HG03558 (cell line): Measurements from ENCODE around the gene NGLY1.

ENCODE experiments used
- ATAC-seq: cut with Tn5 transposase; IDR thresholded peaks from one replicate; pipeline ENCODE4 v1.9.1; 2021; ENCODE audit warnings: moderate number of reproducible peaks; ENCODE audit not compliant: unreplicated experiment; ENCODE audit errors: extremely low read depth

NGLY1 gene, protein sequence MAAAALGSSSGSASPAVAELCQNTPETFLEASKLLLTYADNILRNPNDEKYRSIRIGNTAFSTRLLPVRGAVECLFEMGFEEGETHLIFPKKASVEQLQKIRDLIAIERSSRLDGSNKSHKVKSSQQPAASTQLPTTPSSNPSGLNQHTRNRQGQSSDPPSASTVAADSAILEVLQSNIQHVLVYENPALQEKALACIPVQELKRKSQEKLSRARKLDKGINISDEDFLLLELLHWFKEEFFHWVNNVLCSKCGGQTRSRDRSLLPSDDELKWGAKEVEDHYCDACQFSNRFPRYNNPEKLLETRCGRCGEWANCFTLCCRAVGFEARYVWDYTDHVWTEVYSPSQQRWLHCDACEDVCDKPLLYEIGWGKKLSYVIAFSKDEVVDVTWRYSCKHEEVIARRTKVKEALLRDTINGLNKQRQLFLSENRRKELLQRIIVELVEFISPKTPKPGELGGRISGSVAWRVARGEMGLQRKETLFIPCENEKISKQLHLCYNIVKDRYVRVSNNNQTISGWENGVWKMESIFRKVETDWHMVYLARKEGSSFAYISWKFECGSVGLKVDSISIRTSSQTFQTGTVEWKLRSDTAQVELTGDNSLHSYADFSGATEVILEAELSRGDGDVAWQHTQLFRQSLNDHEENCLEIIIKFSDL

DNA sequence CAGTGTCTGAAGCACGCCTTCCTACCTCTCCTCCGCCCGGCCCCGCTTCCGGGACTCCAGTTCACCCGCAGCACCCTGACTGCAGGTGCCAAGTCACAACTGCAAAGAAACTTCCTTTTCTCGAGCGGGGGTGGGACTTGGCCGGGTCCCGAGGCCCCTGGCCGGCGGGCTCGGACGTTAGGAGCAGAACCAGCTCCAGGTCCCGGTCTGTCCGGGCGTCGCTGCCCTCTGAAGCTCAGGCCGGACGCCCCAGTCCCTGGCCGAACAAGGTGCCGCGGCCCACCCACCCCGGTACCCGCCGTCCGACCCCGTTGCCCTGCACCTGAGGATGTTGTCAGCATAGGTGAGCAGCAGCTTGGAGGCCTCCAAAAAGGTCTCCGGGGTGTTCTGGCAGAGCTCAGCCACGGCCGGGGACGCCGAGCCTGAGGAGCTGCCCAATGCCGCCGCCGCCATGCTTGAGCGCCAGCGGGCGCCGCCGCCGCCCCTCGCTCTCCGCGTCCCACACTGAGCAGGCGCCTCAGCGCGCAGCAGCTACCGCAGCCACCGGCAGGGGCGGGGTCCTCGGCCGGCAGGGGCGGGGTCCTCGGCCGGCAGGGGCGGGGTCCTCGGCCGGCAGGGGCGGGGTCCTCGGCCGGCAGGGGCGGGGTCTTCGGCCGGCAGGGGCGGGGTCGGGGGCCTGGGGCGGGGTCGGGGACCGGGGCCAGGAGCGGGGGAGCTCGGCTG lies at the start of gene NGLY1:
Gene NGLY1, minus strand, starts transcription at position 506 of the 723 bp plus-strand sequence. Its CDS starts 53 bp downstream, at position 453.
- peak; percentile 49 for ATAC-seq

DNA sequence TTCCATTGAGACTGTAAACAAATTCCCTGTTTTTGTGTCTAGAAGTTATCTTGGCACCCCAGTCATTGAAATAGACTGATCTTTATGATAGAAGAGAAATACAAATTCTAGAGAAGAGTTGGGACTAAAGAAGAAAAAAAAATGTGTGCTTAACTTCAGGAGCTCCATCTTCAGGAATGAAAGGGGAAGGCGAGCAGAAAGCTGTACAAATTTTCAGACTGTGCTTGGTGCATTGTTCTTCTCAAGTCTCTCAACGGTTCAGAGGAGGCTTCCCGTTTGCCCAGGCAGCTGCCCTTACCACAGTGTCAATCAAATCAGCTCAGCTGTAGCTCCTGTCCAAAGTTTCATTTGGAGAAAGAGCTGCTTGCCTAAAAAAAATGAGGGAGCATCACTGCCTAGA lies 48.3 kb upstream of the NGLY1 start:
- no peak for ATAC-seq

DNA sequence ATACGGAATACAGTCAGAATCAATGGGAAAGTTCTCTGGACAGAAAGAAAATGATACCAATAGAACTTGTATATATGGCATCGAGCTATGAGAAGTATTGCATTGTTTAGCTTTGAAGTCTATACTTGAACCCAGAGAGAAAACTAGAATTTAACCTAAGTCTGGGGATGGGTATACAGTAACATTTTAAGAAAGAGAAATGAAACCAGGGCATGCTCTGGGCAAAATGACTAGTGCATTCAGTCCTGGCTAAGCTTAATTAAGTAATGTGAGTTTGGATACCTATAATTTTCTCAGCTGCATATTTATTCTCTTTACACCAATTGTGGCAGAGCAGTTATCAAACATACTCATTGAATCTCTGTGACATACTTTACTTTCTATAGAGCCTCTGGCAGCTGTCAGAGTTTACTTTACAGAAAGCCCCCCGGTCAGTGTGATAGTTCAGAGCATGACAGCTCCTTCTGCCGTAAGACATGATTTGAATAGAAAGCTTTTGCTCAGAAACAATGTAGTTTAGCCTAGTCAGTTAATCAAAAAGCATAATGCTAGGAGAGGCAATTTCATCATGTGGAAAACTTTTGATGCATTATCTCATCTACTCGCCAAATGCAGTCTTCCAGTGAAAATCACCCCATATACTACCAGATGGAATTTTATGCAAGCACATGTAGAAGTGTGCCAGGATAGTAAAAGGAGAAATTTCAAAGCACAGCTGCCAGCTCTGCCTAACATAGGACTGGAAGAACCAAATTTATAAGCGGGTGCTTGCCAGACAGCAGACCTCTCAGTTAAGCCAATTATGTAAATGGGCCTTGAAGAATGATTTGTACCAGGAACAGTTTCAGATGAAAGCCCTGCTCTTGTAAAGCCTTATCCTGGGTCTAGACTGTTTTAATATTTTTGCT lies 47.4 kb upstream of the NGLY1 start:
- ATAC-seq = no peak

DNA sequence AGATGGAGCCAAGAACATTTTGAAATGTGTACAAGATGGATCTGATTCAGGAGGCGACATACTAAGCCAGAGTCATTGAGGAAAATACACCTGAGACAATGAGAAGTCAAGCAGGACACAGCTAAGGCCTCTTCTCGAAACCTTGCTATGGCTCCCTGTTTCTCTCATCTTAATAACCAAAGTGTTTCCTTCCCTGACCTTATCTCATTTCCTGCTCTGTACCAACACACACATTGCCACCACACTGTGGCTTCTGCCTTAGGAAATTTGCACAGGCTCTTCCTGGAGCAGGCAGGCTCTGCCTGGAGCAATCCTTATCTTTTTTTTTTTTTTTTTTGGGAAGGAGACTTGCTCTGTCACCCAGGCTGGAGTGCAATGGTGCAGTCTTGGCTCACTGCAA lies 43.3 kb upstream of the NGLY1 start:
- no peak for ATAC-seq

DNA sequence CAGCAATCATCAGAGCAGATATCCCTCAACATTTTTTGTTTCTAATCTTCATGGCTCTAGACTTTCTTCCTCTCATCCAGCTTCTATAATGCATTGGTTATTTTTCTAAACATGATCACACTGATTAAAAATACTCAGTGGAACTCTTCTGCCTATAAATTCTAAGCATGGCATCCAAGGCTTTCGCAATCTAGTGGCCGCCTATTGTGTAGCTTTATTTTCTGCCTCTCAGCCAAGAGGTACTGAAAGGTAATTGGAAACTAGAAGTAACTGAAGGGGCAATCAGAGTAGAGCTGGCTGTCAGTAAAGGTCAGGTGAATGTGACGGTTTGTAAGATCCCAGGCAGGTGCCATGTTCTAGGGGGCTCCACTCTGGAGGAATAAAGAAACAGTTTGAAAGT lies 40.1 kb upstream of the NGLY1 start:
- no peak for ATAC-seq

DNA sequence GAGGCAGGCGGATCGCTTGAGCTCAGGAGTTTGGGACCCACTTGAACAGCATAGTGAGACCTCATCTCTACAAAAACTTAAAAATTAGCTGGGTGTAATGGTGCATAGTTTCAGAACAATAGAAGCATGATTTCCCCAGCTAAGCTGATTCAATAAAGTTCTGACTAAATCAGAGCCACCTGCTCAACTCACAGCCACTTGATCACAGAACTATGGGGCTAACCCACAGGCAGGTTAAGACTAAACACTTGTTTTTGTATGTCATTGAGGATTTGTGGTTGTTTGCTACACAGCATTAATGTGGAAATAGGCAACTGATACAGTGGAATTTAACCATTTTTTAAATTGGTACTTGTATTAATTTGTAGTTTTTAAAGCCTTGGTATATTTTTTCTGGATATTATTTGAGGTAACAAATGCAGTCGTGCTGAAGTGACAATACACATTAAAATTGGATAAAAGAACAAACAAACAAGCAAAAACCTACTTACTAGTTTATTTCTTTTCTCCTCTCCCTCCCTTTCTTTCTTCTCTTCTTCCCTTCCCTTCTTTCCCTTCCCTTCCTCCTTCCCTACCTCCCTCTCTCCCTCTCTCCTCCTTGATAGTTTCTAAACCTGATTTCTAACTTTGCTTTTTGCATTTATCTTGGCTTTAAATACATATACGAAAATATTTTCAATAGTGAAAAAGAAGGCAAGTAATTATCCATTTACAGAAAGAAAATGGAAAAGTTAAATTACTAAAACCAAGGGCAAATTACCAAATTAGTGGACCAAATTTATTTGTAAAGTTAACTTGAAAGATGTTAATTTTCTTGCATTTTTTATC lies 38.7 kb upstream of the NGLY1 start:
- ATAC-seq = no peak

DNA sequence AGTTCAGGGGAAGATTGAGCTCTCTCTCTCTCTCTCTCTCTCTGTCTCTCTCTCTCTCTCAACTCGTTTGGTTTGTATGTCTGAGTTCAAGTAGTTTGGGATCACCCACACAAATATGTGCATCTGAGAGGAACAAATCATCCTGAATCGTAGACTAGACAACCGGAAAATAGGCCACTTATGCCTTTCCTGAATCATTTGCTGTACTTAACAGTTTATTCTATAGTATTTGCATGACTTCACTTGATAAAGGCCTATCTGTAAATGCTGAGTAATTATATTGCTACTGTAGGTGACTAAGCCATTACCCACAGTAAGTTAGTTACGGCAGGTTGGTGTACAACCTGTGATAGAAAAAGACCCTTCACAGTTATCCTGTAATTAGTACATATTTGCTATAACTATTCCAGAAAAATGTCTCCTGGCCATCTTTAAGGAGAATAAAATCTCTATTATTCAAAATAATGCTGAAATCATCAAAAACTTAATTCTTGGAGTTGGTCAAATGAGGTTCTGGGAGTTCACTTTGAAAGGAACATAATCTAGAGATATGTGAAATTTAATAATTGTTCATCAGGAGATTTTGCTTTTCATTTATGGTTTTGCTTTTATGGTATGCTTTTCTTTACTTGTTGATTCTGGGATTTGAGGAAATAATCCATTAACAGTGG lies 37.7 kb upstream of the NGLY1 start:
- ATAC-seq = no peak

DNA sequence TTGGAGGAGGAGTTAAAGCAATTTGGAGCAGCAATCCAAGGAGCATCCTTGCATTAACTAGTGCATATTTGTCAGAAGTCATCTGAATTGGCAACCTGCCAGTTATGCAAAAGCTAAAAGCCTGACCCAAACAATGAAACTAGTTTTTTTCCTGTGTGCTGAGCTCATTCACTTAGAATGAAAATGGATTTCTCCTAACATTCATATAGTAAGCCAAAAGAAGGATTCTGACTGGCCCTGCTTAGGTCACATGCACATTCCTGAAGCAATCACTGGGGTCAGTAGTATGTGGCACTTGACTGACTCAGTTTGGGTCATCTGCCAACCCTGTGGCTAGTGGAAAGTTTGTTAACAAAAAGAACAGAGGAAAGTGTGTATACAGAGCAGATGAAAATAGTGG lies 37.1 kb upstream of the NGLY1 start:
- ATAC-seq = no peak

DNA sequence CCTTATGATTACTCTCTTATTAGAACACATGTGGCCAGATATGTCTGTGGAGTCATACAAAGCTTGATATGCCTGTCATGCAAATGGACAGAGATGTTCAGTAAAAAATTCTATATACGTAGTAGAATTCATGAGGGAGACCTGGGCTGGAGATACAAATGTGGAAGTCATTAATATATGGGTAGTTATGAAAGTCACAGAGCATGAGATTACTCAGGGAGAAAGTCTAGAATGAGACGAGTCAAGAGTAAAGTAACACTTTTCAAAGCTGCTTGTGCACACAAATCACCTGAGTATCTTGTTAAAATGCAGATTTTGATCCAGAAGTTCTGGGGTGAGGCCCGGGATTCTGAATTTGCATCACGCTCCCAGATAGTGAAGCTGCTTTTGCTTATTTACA lies 35.1 kb upstream of the NGLY1 start:
- no peak for ATAC-seq

DNA sequence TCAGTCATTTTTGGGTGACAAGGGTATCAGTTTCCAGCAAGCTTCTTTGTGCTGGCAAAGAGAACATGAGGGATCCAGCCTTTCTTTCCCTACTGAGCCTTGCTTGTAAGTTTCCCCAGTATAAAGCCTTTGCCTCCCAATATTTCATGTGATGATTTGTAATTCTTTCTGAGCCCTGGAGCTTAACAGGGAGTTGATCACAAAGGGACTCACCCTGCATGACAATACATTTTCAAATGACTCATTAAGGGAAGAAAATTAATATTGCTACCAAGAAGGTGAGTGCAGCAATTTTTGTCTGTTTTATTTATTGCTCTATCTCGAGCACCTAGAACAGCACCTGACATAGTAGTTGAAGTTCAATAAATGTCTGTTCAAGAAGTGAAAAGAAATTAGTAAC lies 34.4 kb upstream of the NGLY1 start:
- no peak for ATAC-seq

DNA sequence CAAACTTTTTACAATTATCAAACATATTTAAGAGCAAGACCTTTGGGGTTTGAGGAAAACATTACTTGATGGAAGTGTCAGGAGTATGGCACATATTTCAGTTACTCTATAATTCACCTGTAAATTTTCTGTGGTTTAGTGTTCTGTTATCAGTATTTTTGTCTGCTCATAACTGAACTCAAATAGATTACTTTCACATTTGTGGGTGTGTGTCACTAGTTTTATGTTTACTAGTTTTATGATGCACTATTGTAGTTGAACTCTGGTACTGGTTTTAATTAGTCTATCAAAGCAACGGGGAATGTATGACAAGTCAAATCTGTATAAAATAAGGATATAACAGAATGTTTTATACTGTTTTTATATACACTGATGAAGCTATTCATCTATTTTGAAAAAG lies 33.9 kb upstream of the NGLY1 start:
- peak; percentile 39 for ATAC-seq

DNA sequence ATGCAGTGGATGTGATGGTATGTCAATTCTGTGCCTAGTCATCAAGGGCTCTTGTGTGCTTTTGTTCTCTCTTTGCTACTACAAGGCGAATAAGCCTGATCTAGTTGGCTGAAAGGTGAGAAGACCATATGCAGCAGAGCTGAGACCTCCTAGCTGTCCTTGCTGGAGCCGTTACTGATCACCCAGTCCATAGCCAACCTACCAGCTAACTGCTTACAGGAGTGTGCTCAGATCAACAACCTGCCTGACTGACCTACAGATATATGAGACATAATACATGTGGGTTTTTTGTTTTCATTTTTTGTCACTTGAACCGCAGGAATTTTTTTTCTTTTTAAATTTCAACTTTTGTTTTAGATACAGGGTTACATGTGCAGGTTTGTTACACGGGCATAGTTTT lies 29.4 kb upstream of the NGLY1 start:
- no peak for ATAC-seq

DNA sequence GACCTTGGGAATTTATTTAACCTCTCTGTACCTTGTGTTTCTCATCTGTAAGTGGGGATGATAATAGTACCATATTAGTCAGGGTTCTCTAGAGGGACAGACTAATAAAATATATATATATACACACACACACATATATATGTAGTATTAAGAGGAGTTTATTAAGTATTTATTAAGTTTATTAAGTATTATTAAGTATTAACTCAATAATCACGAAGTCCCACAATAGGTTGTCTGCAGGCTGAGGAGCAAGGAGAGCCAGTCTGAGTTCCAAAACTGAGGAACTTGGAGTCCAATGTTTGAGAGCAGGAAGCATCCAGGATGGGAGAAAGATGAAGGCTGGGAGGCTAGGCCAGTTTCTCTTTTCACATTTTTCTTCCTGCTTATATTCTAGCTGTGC lies 21.4 kb upstream of the NGLY1 start:
- no peak for ATAC-seq

DNA sequence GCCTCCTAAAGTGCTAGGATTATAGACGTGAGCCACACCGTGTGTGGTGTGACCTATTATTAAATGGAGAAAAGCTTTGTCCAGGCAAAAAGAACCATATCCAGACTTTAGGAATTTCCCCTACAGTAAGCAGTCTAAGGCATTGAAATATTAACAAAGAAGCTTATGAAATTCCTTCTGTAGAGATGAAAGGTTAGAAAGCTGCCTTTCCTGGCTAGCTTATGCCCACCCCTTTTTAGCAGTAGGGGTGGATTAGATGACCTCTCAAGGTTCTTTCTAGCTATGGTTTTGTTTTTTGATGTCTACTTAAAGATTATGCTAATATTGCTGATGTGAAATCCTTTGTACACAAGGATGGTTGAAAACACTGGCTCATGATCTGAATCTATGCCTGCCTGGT lies 20.6 kb upstream of the NGLY1 start:
- no peak for ATAC-seq

DNA sequence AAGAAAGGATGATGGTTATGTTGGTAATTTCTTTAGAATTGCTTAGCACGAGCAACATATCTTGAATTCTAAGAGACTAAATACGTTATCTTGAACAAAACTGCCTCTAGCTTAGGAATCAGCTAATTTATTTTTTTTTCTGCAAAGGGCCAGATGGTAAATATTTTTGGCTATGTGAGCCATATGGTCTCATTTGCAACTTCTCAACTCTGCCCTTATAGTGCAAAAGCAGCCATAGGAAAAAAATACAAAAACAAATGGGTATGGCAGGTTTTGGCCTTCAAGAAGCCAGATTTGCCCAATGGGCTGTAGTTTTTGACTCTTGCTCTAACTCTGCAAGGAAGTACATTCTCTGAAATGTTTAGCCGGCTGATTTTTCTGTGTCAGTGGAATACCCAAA lies 18.5 kb upstream of the NGLY1 start:
- ATAC-seq = no peak

DNA sequence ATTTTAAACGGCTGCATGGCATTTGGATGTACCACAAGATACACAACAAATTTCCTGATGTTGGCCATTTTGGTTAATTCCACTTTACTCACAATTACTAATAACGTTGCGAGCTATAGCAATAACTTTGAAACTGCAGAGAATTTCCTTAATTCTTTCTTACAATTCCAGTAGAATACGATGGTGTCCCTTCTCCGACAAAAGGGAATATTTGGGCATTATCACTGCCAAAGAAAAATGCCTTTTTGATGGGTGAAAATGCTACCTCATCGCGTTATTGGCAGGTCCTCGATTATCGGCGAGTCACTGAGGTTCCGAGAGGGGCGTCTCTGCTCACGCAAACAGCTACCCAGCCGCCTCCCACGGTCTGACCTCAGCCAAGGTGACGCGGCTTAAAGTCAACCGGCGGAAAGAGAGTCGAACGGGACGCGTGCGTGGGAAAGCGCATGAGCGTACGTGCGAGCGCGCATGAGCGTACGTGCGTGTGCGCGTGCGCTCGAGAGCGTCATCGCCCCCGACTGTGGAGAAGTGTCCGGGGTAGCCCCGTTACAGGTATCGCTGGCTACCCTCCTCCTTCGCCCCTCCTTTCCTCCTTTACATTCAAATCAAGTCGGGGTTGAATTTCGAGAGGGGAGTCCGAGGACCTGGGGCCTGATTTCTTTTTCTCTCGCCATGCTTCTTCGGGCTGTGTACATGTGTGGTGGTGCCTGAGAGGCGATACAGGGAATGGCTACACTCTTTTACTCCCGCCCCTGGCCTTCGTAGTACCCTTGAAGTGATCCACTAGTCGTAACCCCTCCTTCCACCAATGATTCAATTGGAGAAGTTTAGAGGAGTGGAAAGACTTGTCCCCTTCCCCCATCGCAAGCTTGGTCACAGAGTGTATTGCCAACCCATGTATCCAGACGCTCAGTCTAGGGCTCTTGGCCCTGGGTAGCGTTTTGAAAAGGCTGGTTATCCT lies 6.6 kb upstream of the NGLY1 start, which contains the start of gene OXSM:
Gene OXSM, plus strand, starts transcription at position 495 of the 961 bp plus-strand sequence. CDS start 931 bp downstream, outside the sequence.
- ATAC-seq = peak; percentile 82

DNA sequence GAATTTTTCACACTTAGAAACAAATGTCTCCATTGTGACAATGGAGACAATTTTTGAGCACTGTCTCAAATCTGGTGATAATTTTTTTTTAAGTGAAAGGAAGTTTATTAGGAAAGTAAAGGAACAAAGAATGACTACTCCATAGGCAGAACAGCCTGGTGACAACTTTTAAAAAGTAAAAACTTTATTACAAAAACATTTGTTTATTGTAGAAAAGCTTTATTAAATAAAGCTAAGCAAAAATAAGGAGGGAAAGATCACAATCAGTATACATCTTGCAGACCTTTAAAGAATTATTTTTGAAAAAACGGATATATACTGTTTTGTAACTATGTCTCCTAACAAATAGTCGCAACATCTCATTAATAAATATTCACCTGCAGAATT lies 6.0 kb upstream of the NGLY1 start:
- no peak for ATAC-seq

DNA sequence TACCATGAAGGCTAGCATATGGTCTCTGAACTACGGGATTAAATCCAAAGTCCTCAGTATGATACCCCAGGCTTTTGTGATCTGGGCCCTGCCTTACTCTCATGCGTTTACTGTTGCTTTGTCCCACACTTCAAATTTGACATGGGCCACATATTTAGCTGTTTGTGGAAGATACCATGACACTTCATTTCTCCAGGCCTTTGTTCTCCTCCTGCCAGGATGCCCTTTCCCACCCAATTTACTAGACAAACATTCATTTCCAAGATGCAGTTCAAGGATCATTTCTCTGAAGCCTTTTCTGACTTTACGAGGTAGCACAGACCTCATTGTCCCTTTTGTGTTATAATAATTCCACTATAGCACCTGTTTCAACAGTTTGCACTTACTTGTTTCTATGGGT lies 4.4 kb upstream of the NGLY1 start:
- ATAC-seq = no peak
